ENCODE measurements around the gene CUL9.

Gene CUL9

GRCh38 chr6:43267619-43268354, 85.8 kb downstream of the CUL9 start:
- TF ChIP-seq, protein P1, sequence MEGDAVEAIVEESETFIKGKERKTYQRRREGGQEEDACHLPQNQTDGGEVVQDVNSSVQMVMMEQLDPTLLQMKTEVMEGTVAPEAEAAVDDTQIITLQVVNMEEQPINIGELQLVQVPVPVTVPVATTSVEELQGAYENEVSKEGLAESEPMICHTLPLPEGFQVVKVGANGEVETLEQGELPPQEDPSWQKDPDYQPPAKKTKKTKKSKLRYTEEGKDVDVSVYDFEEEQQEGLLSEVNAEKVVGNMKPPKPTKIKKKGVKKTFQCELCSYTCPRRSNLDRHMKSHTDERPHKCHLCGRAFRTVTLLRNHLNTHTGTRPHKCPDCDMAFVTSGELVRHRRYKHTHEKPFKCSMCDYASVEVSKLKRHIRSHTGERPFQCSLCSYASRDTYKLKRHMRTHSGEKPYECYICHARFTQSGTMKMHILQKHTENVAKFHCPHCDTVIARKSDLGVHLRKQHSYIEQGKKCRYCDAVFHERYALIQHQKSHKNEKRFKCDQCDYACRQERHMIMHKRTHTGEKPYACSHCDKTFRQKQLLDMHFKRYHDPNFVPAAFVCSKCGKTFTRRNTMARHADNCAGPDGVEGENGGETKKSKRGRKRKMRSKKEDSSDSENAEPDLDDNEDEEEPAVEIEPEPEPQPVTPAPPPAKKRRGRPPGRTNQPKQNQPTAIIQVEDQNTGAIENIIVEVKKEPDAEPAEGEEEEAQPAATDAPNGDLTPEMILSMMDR (IDR thresholded peaks at IDR 0.05; ENCODE audit: low read depth, low read length, missing control alignments) = no peak
- no peak for DNase-seq (ENCODE audit: extremely low read depth, low read depth)
- no peak overlapping the region for H3K4me3 ChIP-seq (replicated peaks; ENCODE audit: low read depth, low read length)

DNA sequence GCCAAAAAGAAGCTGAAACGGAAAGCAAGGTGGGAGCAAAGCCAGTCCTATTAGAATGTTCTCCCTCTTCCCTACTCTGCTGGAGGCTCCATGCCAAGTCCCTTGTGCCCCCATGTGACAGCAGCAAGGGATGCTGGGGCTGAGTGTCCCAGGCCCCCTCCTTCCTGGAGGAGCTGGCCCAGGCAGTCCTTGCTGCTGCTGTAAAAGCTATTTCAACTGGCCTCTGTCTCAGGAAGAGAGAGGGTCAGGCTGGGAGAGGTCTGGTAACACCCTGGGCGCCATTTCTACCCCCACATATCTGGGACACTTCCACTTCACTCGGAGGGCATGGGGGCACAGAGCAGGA, 86.3 kb downstream of the CUL9 start:
- H3K4me3 ChIP-seq (replicated peaks; ENCODE audit: low read depth, low read length) = no peak overlapping the region
- no peak for DNase-seq (ENCODE audit: extremely low read depth, low read depth)
- TF ChIP-seq, protein P1 (IDR thresholded peaks at IDR 0.05; ENCODE audit: low read depth, low read length, missing control alignments) = no peak

DNA sequence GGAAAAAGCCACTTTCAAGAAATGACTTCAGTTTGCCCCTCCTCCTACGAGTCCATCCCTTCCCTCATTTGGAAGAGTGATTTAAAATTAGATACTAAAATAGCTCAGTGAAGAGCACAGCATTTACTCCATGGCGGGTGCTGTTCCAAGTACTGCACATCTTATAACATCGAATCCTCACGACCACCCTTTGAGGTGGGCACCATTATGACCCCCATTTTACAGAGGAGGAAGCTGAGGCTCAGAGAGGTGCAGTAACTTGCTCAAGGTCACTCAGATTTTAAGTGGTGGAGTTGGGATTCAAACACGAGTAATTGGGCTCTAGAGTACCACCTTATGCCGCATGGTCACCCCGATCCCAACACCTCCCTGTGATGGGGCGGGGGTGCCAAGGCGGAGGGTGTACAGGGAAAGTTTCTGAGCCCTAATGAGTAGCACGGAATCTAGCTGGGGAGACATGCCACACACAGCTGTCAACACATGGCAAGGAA, 86.8 kb downstream of the CUL9 start:
- TF ChIP-seq, protein P1 (IDR thresholded peaks at IDR 0.05; ENCODE audit: low read depth, low read length, missing control alignments) = no peak
- no peak overlapping the region for H3K4me3 ChIP-seq (replicated peaks; ENCODE audit: low read depth, low read length)
- DNase-seq (ENCODE audit: extremely low read depth, low read depth) = no peak

DNA sequence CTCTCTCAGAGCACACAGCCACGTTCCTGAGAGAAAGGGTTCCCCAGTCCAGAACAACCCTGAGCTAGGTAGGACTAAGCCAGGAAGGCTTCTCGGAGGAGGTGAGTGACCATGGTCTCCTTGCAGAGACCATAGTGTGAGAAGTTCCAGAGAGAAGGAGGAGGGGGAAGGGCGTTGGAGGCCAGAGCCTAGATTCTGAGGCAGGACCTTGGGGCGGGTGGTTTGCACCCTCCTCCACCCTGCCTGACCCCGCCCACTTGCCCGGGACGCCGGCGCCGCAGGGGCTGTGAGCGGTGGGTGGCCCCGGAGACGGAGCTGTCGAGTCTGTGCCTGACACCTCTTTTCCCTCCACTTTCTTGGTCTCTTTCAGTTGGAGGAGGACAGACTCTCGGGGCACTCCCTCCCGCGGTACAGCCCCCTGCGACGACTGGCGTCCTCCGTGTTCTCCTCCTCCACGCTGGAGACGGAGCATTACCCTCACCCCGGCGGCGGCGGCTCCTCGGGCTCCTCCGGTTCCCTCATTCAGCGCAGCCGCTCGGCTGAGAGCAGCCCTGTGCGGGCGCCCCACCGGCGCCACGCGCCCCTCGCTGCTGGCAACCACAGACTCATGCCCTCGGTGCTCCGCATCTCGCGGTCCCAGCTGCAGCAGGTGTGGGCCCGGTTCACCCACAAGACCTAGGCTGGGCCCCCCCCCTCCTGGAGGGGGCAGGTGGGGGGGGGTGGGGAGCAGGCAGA, 87.4 kb downstream of the CUL9 start:
- TF ChIP-seq, protein P1 (IDR thresholded peaks at IDR 0.05; ENCODE audit: low read depth, low read length, missing control alignments) = no peak
- no peak for DNase-seq (ENCODE audit: extremely low read depth, low read depth)
- peak overlapping the region; percentile 12; the same call in 1 of the 2 replicates for H3K4me3 ChIP-seq (replicated peaks; ENCODE audit: low read depth, low read length)

DNA sequence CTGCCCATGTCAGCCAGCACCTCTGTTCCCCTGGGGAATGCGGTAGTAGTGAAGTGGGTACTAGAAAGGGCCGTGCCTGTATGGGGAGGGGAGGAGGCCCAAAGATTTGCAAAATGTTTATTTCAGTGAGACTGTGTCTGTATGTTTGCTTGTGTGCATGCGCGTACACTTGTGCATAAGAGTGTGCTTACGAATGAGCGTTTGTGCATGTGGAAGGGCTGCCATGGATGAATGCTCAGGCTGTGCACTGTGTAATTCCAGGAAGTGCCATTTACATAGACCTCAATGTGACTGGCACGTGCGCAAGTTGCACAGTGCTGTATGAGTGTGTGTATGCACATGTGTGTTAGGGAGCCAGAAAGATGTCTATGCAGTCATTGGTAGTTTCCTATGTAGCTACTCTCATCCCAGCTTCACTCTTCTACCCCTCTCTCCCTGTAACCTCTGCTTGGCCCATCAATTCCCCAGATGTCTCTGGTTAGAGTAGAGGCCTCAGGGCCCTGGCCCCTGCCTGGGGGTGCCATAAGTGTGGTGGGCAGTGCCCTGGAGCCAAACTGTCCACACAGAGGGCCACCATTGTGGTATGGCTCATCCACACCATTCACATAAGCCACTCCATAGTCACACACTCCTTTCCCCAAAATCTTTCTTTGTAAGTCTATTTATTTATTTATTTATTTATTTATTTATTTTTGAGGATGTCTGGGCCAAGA, 89.3 kb downstream of the CUL9 start:
- TF ChIP-seq, protein P1 (IDR thresholded peaks at IDR 0.05; ENCODE audit: low read depth, low read length, missing control alignments) = no peak
- H3K4me3 ChIP-seq (replicated peaks; ENCODE audit: low read depth, low read length) = no peak overlapping the region
- no peak for DNase-seq (ENCODE audit: extremely low read depth, low read depth)

- TF ChIP-seq, protein P1 (IDR thresholded peaks at IDR 0.05; ENCODE audit: low read depth, low read length, missing control alignments) = no peak
- DNase-seq (ENCODE audit: extremely low read depth, low read depth) = no peak
Measured at GRCh38 chr6:43271944-43272343, 89.9 kb downstream of the CUL9 start.

More at GRCh38 chr6:43271944-43272343, 89.9 kb downstream of the CUL9 start:
- no peak overlapping the region for H3K4me3 ChIP-seq (replicated peaks; ENCODE audit: low read depth, low read length)
